Caco-2 (cell line): ENCODE results near the gene RFLNA. TPM values are rescaled to one million over a fixed set of nuclear protein-coding genes. Genes with fewer than 3 reads are reported as not detected.

Experiments
- BruUV-seq: library from RNA; stranded (reverse); fragments of 400-500 nt; replicated peaks from 2 replicates; lab custom pipeline; 2021; lab: Mats Ljungman, UMichigan
- CTCF ChIA-PET: fragments of 300-600 bp; sonication (Branson Sonifier 250); formaldehyde crosslinking; loops from one replicate; lab custom pipeline; 2022; ENCODE audit warnings: antibody characterized with exemption; lab: Charles Lee
- POLR2A ChIA-PET: fragments of 300-600 bp; sonication (Branson Sonifier 250); formaldehyde crosslinking; loops from one replicate; lab custom pipeline; 2022; ENCODE audit warnings: antibody characterized with exemption; lab: Charles Lee
- DNase-seq, 2 experiments: peaks; one replicate each; pipeline versions ENCODE4 v3.0.0 to v3.0.0-alpha.2; 2020 to 2022
- H3K27me3 ChIP-seq: replicated peaks from 2 replicates; pipeline ENCODE4 v1.6.0; 2011; ENCODE audit warnings: low read length; ENCODE audit not compliant: control insufficient read depth, insufficient read depth
- H3K36me3 ChIP-seq: 2 replicates; pipeline ENCODE4 v1.5.1; 2011; ENCODE audit warnings: low read length; ENCODE audit not compliant: control insufficient read depth, insufficient read depth
- H3K4me1 ChIP-seq: fragments of 250-450 bp; sonication (Bioruptor Pico); 2 replicates; pipeline ENCODE4 v1.5.1; 2020; ENCODE audit warnings: mild to moderate bottlenecking
- H3K4me3 ChIP-seq: 2 replicates; pipeline ENCODE4 v1.5.1; 2011; ENCODE audit warnings: low read depth, mild to moderate bottlenecking, control low read depth, low read length
- H3K9me3 ChIP-seq: fragments of 250-450 bp; sonication (Bioruptor Pico); 2 replicates; pipeline ENCODE4 v1.5.1; 2020; ENCODE audit warnings: mild to moderate bottlenecking, moderate library complexity
- H3K27ac Mint-ChIP-seq: one replicate; pipeline ENCODE4 v1.8.0; 2022; ENCODE audit warnings: mixed read lengths; ENCODE audit not compliant: unreplicated experiment
- H3K27me3 Mint-ChIP-seq: one replicate; pipeline ENCODE4 v1.8.0; 2022; ENCODE audit warnings: mixed read lengths; ENCODE audit not compliant: insufficient read depth, unreplicated experiment
- H3K36me3 Mint-ChIP-seq: one replicate; pipeline ENCODE4 v1.8.0; 2022; ENCODE audit warnings: mild to moderate bottlenecking, mixed read lengths; ENCODE audit not compliant: insufficient read depth, unreplicated experiment
- H3K4me1 Mint-ChIP-seq: one replicate; pipeline ENCODE4 v1.8.0; 2022; ENCODE audit warnings: low read depth, mixed read lengths; ENCODE audit not compliant: unreplicated experiment
- H3K4me3 Mint-ChIP-seq: one replicate; pipeline ENCODE4 v1.8.0; 2022; ENCODE audit warnings: mild to moderate bottlenecking, moderate library complexity, mixed read lengths; ENCODE audit not compliant: unreplicated experiment
- H3K9me3 Mint-ChIP-seq: one replicate; pipeline ENCODE4 v1.8.0; 2022; ENCODE audit warnings: mixed read lengths; ENCODE audit not compliant: unreplicated experiment
- intact Hi-C: fragments of 100-400 bp; cut with micrococcal nuclease; formaldehyde crosslinking; loops from one replicate; pipeline ENCODE4 v1.10.0; 2022; ENCODE audit not compliant: unreplicated experiment
- total RNA-seq: library from RNA; stranded (reverse); gene quantifications from 2 replicates; pipeline ENCODE4 v1.2.3, GENCODE V29; 2022
- TF ChIP-seq, protein P1 (sequence below), 2 experiments: fragments of 200-600 bp in 1 of 2; IDR thresholded peaks; 1 replicate in 1 of 2; 2 replicates in 1 of 2; pipeline versions ENCODE4 v1.5.1 to v1.8.0; 2011 to 2022; ENCODE audit warnings: antibody characterized with exemption in 1 of 2, control low read depth in 1 of 2, inconsistent platforms in 1 of 2, low read depth in 1 of 2, low read length in 1 of 2, mild to moderate bottlenecking in 1 of 2, moderate library complexity in 1 of 2; ENCODE audit not compliant: insufficient read depth in 1 of 2, severe bottlenecking in 1 of 2, unreplicated experiment in 1 of 2

RFLNA gene
- total RNA-seq, 1 experiment from 2014 or later: 15.4 TPM

GRCh38 chr12:124338448-124338847, 43.6 kb downstream of the RFLNA start:
- Mint-ChIP-seq H3K27me3 (no peaks in the 10 kb centered on the region), H3K27ac (no peak overlapping the region), H3K9me3 (no peaks in the 10 kb centered on the region), H3K36me3 (peaks cover 87% of the 10 kb centered on the region), H3K4me3 (no peak overlapping the region), H3K4me1 (no peaks in the 10 kb centered on the region)
- BruUV-seq: no TSS peak
- CTCF ChIA-PET: no interaction called here
- Histone ChIP-seq H3K9me3 (no peaks in the 10 kb centered on the region), H3K4me1 (no peaks in the 10 kb centered on the region), H3K27me3 (no peaks in the 10 kb centered on the region), H3K36me3 (peaks cover 6% of the 10 kb centered on the region), H3K4me3 (no peak overlapping the region)
- DNase-seq: no peak
- intact Hi-C loops: no loop called here
- POLR2A ChIA-PET: no interaction called here
- TF ChIP-seq, protein P1, sequence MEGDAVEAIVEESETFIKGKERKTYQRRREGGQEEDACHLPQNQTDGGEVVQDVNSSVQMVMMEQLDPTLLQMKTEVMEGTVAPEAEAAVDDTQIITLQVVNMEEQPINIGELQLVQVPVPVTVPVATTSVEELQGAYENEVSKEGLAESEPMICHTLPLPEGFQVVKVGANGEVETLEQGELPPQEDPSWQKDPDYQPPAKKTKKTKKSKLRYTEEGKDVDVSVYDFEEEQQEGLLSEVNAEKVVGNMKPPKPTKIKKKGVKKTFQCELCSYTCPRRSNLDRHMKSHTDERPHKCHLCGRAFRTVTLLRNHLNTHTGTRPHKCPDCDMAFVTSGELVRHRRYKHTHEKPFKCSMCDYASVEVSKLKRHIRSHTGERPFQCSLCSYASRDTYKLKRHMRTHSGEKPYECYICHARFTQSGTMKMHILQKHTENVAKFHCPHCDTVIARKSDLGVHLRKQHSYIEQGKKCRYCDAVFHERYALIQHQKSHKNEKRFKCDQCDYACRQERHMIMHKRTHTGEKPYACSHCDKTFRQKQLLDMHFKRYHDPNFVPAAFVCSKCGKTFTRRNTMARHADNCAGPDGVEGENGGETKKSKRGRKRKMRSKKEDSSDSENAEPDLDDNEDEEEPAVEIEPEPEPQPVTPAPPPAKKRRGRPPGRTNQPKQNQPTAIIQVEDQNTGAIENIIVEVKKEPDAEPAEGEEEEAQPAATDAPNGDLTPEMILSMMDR (IDR thresholded peaks at IDR 0.05; ENCODE audit: insufficient read depth in 1 of 2, low read depth in 1 of 2, low read length in 1 of 2, severe bottlenecking in 1 of 2, unreplicated experiment in 1 of 2): no peak

GRCh38 chr12:124338876-124339603, 44.1 kb downstream of the RFLNA start:
- Mint-ChIP-seq H3K27me3 (no peaks in the 10 kb centered on the region), H3K27ac (no peak overlapping the region), H3K9me3 (no peaks in the 10 kb centered on the region), H3K4me3 (no peak overlapping the region), H3K4me1 (no peaks in the 10 kb centered on the region), H3K36me3 (peaks cover 90% of the 10 kb centered on the region)
- H3K4me3 ChIP-seq: no peak overlapping the region
- peaks cover 3% of the 10 kb centered on the region; the same call in 1 of the 2 replicates for H3K36me3 ChIP-seq
- intact Hi-C loops: no loop called here
- TF ChIP-seq, protein P1 (IDR thresholded peaks at IDR 0.05; ENCODE audit: insufficient read depth in 1 of 2, low read depth in 1 of 2, low read length in 1 of 2, severe bottlenecking in 1 of 2, unreplicated experiment in 1 of 2): no peak
- CTCF ChIA-PET: no interaction called here
- no peaks in the 10 kb centered on the region for H3K4me1 ChIP-seq
- no TSS peak for BruUV-seq
- H3K27me3 ChIP-seq: no peaks in the 10 kb centered on the region
- no peak for DNase-seq
- no peaks in the 10 kb centered on the region for H3K9me3 ChIP-seq
- POLR2A ChIA-PET: no interaction called here

- H3K27me3 ChIP-seq: no peaks in the 10 kb centered on the region
- intact Hi-C loops: no loop called here
- no peaks in the 10 kb centered on the region; the same call in none of the 2 replicates for H3K36me3 ChIP-seq
- H3K9me3 ChIP-seq: no peaks in the 10 kb centered on the region
- Mint-ChIP-seq H3K27me3 (no peaks in the 10 kb centered on the region), H3K9me3 (no peaks in the 10 kb centered on the region), H3K4me1 (no peaks in the 10 kb centered on the region), H3K27ac (no peak overlapping the region), H3K4me3 (no peak overlapping the region), H3K36me3 (peaks cover 95% of the 10 kb centered on the region)
- CTCF ChIA-PET: no interaction called here
- DNase-seq: no peak
- H3K4me1 ChIP-seq: no peaks in the 10 kb centered on the region
- POLR2A ChIA-PET: no interaction called here
- no TSS peak for BruUV-seq
- H3K4me3 ChIP-seq: no peak overlapping the region
- TF ChIP-seq, protein P1 (IDR thresholded peaks at IDR 0.05; ENCODE audit: insufficient read depth in 1 of 2, low read depth in 1 of 2, low read length in 1 of 2, severe bottlenecking in 1 of 2, unreplicated experiment in 1 of 2): no peak
Observed at GRCh38 chr12:124340080-124340900, 45.4 kb downstream of the RFLNA start.
